Measurements from ENCODE around the gene DOCK10.

The DOCK10 gene

DNA sequence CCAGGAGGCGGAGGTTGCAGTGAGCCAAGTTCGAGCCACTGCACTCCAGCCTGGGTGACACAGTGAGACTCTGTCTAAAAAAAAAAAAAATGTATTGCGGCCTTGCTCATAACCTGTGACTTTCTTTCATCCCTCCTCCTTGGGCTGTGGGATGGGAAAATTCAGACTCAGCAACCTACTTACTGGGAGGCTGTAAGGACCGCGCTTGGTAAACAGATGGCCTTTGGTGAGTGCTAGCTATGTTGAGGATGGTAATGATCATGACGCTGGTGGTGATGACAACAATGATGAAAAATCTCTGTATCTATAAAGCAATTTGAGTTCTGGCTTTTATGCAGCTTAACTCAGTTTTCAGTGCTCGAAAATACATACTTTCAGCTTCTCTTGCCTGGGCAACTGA lies 261.4 kb downstream of the DOCK10 start:
- H3K4me3 ChIP-seq (ENCODE audit: low read length), result no peak overlapping the region
- DNase-seq (ENCODE audit: low read depth), result no peak
- TF ChIP-seq, protein P1, sequence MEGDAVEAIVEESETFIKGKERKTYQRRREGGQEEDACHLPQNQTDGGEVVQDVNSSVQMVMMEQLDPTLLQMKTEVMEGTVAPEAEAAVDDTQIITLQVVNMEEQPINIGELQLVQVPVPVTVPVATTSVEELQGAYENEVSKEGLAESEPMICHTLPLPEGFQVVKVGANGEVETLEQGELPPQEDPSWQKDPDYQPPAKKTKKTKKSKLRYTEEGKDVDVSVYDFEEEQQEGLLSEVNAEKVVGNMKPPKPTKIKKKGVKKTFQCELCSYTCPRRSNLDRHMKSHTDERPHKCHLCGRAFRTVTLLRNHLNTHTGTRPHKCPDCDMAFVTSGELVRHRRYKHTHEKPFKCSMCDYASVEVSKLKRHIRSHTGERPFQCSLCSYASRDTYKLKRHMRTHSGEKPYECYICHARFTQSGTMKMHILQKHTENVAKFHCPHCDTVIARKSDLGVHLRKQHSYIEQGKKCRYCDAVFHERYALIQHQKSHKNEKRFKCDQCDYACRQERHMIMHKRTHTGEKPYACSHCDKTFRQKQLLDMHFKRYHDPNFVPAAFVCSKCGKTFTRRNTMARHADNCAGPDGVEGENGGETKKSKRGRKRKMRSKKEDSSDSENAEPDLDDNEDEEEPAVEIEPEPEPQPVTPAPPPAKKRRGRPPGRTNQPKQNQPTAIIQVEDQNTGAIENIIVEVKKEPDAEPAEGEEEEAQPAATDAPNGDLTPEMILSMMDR (IDR thresholded peaks at IDR 0.05; ENCODE audit: insufficient read depth, low read depth, low read length, missing control alignments), result no peak

DNA sequence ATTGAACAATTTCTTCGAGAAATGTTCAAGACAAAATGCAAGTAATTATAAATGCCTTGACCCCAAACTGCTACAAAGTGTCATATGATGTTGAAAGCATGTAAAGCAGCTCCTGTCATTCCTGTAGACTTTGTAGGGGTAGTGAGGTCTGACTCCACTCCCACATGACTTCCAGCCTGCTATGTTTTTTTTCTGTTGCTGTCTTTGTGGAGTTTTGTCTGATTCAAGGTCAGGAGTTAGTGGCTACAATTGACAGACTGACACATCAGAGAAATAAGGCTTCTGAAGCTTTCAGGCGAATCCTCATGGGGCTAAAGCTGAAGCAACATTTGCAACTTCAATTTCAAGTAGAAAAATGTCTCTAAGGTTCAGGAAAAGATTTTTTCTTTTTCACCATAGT lies 262.2 kb downstream of the DOCK10 start:
- TF ChIP-seq, protein P1 (IDR thresholded peaks at IDR 0.05; ENCODE audit: insufficient read depth, low read depth, low read length, missing control alignments), result no peak
- no peak overlapping the region for H3K4me3 ChIP-seq (ENCODE audit: low read length)
- no peak for DNase-seq (ENCODE audit: low read depth)

DNA sequence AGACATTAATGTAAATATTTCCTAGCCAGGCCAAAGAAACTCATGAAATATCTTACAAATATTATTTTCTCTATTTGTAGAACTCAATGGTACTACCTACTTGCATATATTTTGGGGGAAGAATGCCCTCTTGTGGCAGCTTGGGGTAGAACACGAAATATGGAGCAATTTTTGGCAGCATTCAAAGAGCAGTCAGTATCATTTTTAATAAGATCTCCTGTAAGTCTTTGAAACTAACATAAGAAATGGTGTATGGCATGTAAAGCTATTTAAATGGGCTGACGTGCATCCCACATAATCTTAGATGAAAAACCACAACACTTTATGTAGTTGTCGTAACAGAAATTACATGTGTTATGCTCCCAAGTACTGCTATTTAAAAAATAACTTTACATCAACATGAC lies 263.8 kb downstream of the DOCK10 start:
- DNase-seq (ENCODE audit: low read depth), result peak; percentile 67
- TF ChIP-seq, protein P1 (IDR thresholded peaks at IDR 0.05; ENCODE audit: insufficient read depth, low read depth, low read length, missing control alignments), result peak; percentile 79
- no peak overlapping the region for H3K4me3 ChIP-seq (ENCODE audit: low read length)

DNA sequence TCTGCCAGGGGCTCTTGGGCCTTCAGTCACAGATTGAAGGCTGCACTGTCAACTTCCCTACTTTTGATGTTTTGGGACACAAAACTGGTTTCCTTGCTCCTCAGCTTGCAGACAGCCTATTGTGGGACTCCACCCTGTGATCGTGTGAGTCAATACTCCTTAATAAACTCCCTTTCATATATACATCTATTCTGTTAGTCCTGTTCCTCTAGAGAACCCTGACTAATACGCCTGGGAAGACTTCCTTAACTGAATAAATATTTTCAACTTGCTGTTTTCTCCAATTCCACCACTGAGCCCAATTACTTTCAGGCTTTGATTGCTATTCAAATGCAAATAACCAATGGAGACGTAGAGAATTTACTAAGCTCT lies 264.7 kb downstream of the DOCK10 start:
- H3K4me3 ChIP-seq (ENCODE audit: low read length), result no peak overlapping the region
- peak; percentile 61 for DNase-seq (ENCODE audit: low read depth)
- TF ChIP-seq, protein P1 (IDR thresholded peaks at IDR 0.05; ENCODE audit: insufficient read depth, low read depth, low read length, missing control alignments), result no peak

DNA sequence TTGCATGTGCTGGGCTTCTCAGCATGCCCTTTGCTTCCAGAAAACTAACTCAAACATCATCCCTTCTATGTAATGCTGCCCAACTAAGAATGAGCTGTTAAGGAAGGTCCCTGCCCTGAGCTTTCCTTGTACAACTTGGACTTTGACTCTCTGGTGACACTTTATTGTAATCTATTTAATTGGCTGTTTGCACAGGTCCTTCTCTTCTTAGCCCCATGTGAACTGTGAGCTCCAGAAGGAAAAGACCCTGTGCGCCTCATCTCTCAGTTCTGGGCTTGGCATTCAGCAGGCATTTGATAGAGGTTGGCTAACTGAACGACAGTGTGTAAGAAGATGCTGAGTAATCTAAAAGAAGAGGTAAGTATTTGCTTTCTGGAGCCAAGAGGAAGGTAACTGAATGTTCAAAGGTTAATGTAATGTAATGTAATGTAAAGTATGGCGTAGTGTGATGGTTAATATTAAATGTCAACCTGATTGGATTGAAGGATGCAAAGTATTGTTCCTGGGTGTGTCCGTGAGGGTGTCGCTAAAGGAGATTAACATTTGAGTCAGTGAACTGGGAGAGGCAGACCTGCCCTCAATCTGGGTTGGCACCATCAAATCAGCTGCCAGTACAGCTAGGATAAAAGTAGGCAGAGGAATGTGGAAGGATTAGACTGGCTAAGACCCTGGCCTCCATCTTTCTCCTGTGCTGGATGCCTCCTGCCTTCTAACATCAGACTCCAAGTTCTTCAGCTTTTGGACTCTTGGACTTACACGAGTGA lies 265.3 kb downstream of the DOCK10 start:
- TF ChIP-seq, protein P1 (IDR thresholded peaks at IDR 0.05; ENCODE audit: insufficient read depth, low read depth, low read length, missing control alignments), result no peak
- DNase-seq (ENCODE audit: low read depth), result peak; percentile 4

DNA sequence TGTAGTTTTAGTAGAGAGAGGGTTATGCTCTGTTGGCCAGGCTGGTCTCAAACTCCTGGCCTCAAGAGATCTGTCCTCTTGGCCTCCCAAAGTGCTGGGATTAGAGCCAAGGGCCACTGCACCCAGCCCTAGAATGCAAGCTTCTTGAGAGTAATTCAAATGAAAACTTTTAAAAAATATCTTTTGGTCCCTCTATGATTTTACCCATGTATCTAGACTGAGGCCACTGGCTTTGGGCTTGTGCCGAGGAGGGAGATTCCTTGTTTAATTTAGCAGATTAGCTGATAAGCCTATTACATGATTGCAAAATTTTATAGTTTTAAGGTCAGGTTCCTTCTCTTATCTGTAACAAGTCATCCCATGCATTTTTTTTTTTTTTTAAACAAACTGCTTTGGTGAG lies 266.6 kb downstream of the DOCK10 start:
- TF ChIP-seq, protein P1 (IDR thresholded peaks at IDR 0.05; ENCODE audit: insufficient read depth, low read depth, low read length, missing control alignments), result no peak
- DNase-seq (ENCODE audit: low read depth), result no peak
- H3K4me3 ChIP-seq (ENCODE audit: low read length), result no peak overlapping the region

More for the DNA sequence above, 265.3 kb downstream of the DOCK10 start:
- no peak overlapping the region for H3K4me3 ChIP-seq (ENCODE audit: low read length)

DNA sequence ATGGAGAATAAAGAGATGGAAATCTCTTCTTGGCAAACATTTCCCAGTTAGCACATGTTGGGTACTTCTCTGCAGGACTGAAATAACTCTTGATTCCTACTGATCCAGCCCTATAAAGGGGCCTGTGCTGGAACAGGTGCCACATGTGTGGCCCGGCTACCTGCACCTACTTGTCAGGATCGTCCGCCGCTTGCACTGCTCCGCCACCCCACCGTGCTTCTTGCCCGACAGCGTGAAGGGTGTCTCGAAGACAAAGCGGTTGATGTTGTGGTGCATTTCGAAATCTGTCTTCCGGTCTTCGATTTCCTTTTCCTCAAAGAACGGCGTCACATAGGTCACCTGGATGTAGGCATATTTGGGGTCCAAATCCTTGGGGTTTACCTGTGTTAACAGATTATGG lies 267.5 kb downstream of the DOCK10 start:
- DNase-seq (ENCODE audit: low read depth), result no peak
- TF ChIP-seq, protein P1 (IDR thresholded peaks at IDR 0.05; ENCODE audit: insufficient read depth, low read depth, low read length, missing control alignments), result no peak
- H3K4me3 ChIP-seq (ENCODE audit: low read length), result no peak overlapping the region

Measured in epithelial cell of esophagus (primary cell).